Measurements from ENCODE around the gene TRIM29.

TRIM29 gene

GRCh38 chr11:120089036-120090001, 48.6 kb downstream of the TRIM29 start:
- intact Hi-C loops (cut with DNase I; ENCODE audit: low total_unique reads) = no loop called here

GRCh38 chr11:120088056-120088455, 49.9 kb downstream of the TRIM29 start:
- H3K36me3 ChIP-seq = no peaks in the 10 kb centered on the region
- H3K4me1 ChIP-seq = peaks cover 0 to 23% (median 4%) of the 10 kb centered on the region in 4 donors
- TF ChIP-seq CTCF (IDR thresholded peaks at IDR 0.05) = no peak
- no peak overlapping the region for H3K4me3 ChIP-seq
- no peak overlapping the region for H3K27ac ChIP-seq
- no peak for DNase-seq
- intact Hi-C loops (cut with DNase I; ENCODE audit: low total_unique reads) = no loop called here
- H3K27me3 ChIP-seq = no peaks in the 10 kb centered on the region
- H3K9me3 ChIP-seq = no peaks in the 10 kb centered on the region

More at GRCh38 chr11:120089036-120090001, 48.6 kb downstream of the TRIM29 start:
- Histone ChIP-seq H3K27me3 (no peaks in the 10 kb centered on the region), H3K27ac (no peak overlapping the region), H3K9me3 (no peaks in the 10 kb centered on the region), H3K4me3 (no peak overlapping the region), H3K4me1 (peaks cover 0 to 23% (median 6%) of the 10 kb centered on the region in 4 donors), H3K36me3 (no peaks in the 10 kb centered on the region)
- TF ChIP-seq CTCF (IDR thresholded peaks at IDR 0.05) = no peak
- DNase-seq = no peak

GRCh38 chr11:120086651-120087050, 51.3 kb downstream of the TRIM29 start:
- TF ChIP-seq CTCF (IDR thresholded peaks at IDR 0.05) = no peak
- intact Hi-C loops (cut with DNase I; ENCODE audit: low total_unique reads) = no loop called here
- Histone ChIP-seq H3K27me3 (no peaks in the 10 kb centered on the region), H3K27ac (no peak overlapping the region), H3K36me3 (no peaks in the 10 kb centered on the region), H3K9me3 (no peaks in the 10 kb centered on the region), H3K4me1 (peaks cover 0 to 21% (median 3%) of the 10 kb centered on the region in 4 donors), H3K4me3 (no peak overlapping the region)
- no peak for DNase-seq

- H3K36me3 ChIP-seq = no peaks in the 10 kb centered on the region
- intact Hi-C loops (cut with DNase I; ENCODE audit: low total_unique reads) = no loop called here
- no peak overlapping the region for H3K4me3 ChIP-seq
- DNase-seq = no peak
- H3K9me3 ChIP-seq = no peaks in the 10 kb centered on the region
- peaks cover 0 to 5% (median 0%) of the 10 kb centered on the region in 4 donors for H3K4me1 ChIP-seq
- H3K27ac ChIP-seq = no peak overlapping the region
- peak; percentile 46 to 61 for TF ChIP-seq CTCF (IDR thresholded peaks at IDR 0.05)
- peaks cover 0 to 5% of the 10 kb centered on the region in 2 donors for H3K27me3 ChIP-seq
Observed at GRCh38 chr11:120079750-120080610, 57.9 kb downstream of the TRIM29 start.

GRCh38 chr11:120078397-120078796, 59.5 kb downstream of the TRIM29 start:
- peaks cover 0 to 5% (median 0%) of the 10 kb centered on the region in 4 donors for H3K4me1 ChIP-seq
- TF ChIP-seq CTCF (IDR thresholded peaks at IDR 0.05) = no peak
- H3K9me3 ChIP-seq = no peaks in the 10 kb centered on the region
- H3K27me3 ChIP-seq = peaks cover 0 to 5% of the 10 kb centered on the region in 2 donors
- DNase-seq = no peak
- H3K36me3 ChIP-seq = no peaks in the 10 kb centered on the region
- H3K4me3 ChIP-seq = no peak overlapping the region
- no peak overlapping the region for H3K27ac ChIP-seq
- intact Hi-C loops (cut with DNase I; ENCODE audit: low total_unique reads) = no loop called here

Data from tibial artery (tissue), 4 donors.